ENCODE measurements around the gene VWA5A. TPM values are rescaled to one million over a fixed set of nuclear protein-coding genes. Genes with fewer than 3 reads are reported as not detected.

Gene VWA5A
- total and polyA plus RNA-seq, 10 of the 15 experiments (the other 5 are each of a cell fraction or from before 2014, with no cell fraction given): 0.45 to 1.6 (median 1.0) TPM

GRCh38 chr11:124172599-124172998 lies 57.3 kb downstream of the VWA5A start:
- DNase-seq (ENCODE audit: low read depth, low spot score): no peak
- H3K9ac ChIP-seq (ENCODE audit: control insufficient read depth, insufficient read depth, low read length): no peak overlapping the region
- no TSS peak for BruUV-seq (replicated peaks)
- ATAC-seq: no peak
- ChIA-PET CTCF (interaction anchor here (1.2 kb wide), 1 partner anchor 22 kb away, joined by 6 read pairs; no protein-coding TSS in a partner anchor), RAD21 (ENCODE audit: unreplicated experiment) (no interaction called here), POLR2A (no interaction called here), SMC1A (ENCODE audit: uncharacterized antibody, unreplicated experiment) (no interaction called here)
- no peaks in the 10 kb centered on the region for H3K27me3 ChIP-seq (replicated peaks in 1 of 2; ENCODE audit: control insufficient read depth in 2 of 2, insufficient read depth in 2 of 2, low read length in 1 of 2)
- H3K27ac ChIP-seq (ENCODE audit: control insufficient read depth, insufficient read depth): no peak overlapping the region
- in situ Hi-C loops (cut with MboI): no loop called here
- intact Hi-C loops (cut with micrococcal nuclease; ENCODE audit: unreplicated experiment): no loop called here
- no peak overlapping the region for H3K4me2 ChIP-seq (ENCODE audit: control insufficient read depth, insufficient read depth)
- 5% methylated on average over 1 of the region's 1 CpG for WGBS (ENCODE audit: insufficient coverage, insufficient replicate concordance, low lambda C conversion rate, missing lambda C conversion rate)
- FAIRE-seq: no peak
- no peaks in the 10 kb centered on the region for H3K9me3 ChIP-seq (replicated peaks; ENCODE audit: control insufficient read depth, insufficient read depth, low read length)
- no peak for TF ChIP-seq POU2F2 (IDR thresholded peaks at IDR 0.05; ENCODE audit: borderline replicate concordance, low read depth, low read length)
- no peak for TF ChIP-seq POLR2A (IDR thresholded peaks at IDR 0.05; ENCODE audit: low read depth, low read length)
- TF ChIP-seq NKRF (conservative IDR thresholded peaks at IDR 0.05): no peak
- no peak for TF ChIP-seq ZBTB40 (IDR thresholded peaks at IDR 0.05; ENCODE audit: borderline replicate concordance)
- TF ChIP-seq ATF7 (IDR thresholded peaks at IDR 0.05; ENCODE audit: low read depth): no peak
- no peaks in the 10 kb centered on the region for H4K20me1 ChIP-seq (ENCODE audit: control insufficient read depth, insufficient read depth)
- no peak overlapping the region for H2AFZ ChIP-seq (ENCODE audit: control insufficient read depth, low read depth, low read length)
- H3K4me1 ChIP-seq (ENCODE audit: control insufficient read depth, insufficient read depth, low read length): no peaks in the 10 kb centered on the region
- H3K4me3 ChIP-seq: no peak overlapping the region
- H3K79me2 ChIP-seq (ENCODE audit: control insufficient read depth, insufficient read depth, low read length): no peaks in the 10 kb centered on the region
- H3K36me3 ChIP-seq (ENCODE audit: control insufficient read depth in 2 of 2, insufficient read depth in 2 of 2, low read length in 1 of 2): no peaks in the 10 kb centered on the region
